ENCODE measurements around the gene GMPR. TPM values are rescaled to one million over a fixed set of nuclear protein-coding genes. Genes with fewer than 3 reads are reported as not detected.

Gene GMPR
- total and polyA plus RNA-seq, 8 donors: 9.8 to 46.3 (median 26.9) TPM

DNA sequence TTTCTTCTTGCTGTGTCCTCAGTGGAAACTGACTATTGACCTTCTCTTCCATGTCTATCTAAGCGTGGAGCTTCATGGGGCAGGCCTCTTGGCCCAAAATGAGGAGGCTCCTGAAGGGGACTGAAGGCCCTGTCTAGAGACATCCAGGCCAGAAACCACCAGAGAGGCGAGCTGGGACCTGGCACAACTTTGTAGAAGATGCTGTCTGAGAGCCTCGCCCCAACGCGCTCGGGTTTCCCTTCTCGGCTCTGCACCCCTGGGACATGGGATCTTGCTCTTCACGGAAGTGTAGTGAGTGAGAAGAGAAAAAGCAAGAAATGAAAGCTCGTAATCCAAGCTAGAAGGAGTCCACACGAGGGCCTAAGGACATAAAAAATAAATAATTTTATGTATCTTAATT is 96.8 kb downstream of the GMPR start:
- H3K4me1 ChIP-seq: peaks cover 14 to 70% (median 45%) of the 10 kb centered on the region in 4 donors

DNA sequence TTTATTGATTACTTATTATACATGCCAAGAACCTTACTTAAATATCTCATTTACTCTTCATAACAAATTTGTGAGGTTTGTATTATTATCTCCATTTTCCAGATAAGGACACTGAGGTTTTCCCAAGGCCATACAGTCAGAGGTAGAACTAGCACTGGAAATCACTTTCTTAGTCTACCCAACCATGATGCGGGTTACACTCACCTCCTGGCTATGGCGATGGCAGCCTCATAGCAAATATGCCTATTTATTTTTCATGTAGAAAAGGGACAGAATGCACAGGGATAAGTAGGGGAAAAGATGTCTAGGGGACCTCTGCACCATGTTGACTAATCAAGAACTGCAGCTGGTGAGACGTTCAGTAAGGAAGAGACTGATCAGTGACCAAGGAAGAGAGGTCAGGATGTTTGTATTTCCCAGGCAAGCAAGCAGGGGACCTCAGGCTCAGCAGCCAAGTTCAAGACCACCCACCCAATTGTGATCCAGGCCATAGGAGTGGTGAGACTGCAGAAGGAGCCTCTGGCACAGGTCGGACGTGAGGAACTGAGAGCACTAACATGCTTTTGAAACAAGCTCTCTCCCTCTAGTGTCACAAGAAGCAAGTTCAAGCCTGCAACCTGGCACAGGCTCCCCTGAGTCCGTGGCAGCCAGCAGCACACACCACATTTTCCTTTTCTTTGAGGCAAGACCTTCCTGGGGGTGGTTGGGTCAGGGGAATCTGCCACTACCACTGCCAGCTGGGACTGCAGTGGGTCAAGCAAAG is 97.8 kb downstream of the GMPR start:
- Histone ChIP-seq H3K4me3 (no peak overlapping the region), H3K4me1 (peaks cover 13 to 67% (median 44%) of the 10 kb centered on the region in 4 donors), H3K27ac (peak overlapping the region in 1 of 5 donors; percentile 14), H3K36me3 (no peaks in the 10 kb centered on the region), H3K9me3 (no peaks in the 10 kb centered on the region), H3K27me3 (no peaks in the 10 kb centered on the region)
- 76 to 87% (median 80%) methylated on average over 5 to 6 of the region's 6 CpGs for WGBS, 5 donors
- TF ChIP-seq EP300 (IDR thresholded peaks at IDR 0.05) (no peak), POLR2A (IDR thresholded peaks at IDR 0.05) (no peak), CTCF (IDR thresholded peaks at IDR 0.05) (no peak), POLR2AphosphoS5 (IDR thresholded peaks at IDR 0.05) (no peak)
- no peak for DNase-seq
- intact Hi-C loops (cut with DNase I; ENCODE audit: low total_unique reads): loop anchor here (10.0 kb wide), 1 partner anchor 439 kb away; no protein-coding TSS in a partner anchor

More for the DNA sequence above, 96.8 kb downstream of the GMPR start:
- H3K27ac ChIP-seq: peak overlapping the region in 4 of 5 donors; percentile 7 to 56 (median 32)
- no peak overlapping the region for H3K4me3 ChIP-seq
- H3K27me3 ChIP-seq: no peaks in the 10 kb centered on the region
- no peak for DNase-seq
- H3K9me3 ChIP-seq: no peaks in the 10 kb centered on the region
- intact Hi-C loops (cut with DNase I; ENCODE audit: low total_unique reads): loop anchor here (10.0 kb wide), 1 partner anchor 440 kb away; no protein-coding TSS in a partner anchor
- WGBS, 5 donors: 85 to 95% (median 90%) methylated on average over 10 of the region's 10 CpGs
- H3K36me3 ChIP-seq: no peaks in the 10 kb centered on the region
- no peak for TF ChIP-seq CTCF (IDR thresholded peaks at IDR 0.05)
- TF ChIP-seq EP300 (IDR thresholded peaks at IDR 0.05): no peak
- no peak for TF ChIP-seq POLR2AphosphoS5 (IDR thresholded peaks at IDR 0.05)
- no peak for TF ChIP-seq POLR2A (IDR thresholded peaks at IDR 0.05)

DNA sequence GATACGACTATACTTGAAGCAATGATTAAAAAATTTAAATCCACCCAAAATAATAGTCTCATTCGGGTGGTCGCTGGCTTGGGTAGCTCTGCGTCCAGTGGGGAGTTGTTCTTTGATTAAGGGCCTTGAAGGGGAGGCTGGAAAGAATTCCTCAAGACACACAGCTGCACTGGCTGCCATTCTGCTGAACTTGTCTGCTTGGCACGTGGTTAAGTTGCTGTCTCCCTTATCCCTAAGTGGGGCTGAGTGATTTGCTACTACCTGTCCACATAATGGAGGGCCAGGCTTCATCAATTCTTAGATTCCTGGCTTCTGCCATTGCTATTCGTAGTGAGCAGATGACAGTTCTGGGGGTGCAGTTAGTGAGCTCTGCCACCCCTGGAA is 98.5 kb downstream of the GMPR start:
- no peaks in the 10 kb centered on the region for H3K36me3 ChIP-seq
- no peaks in the 10 kb centered on the region for H3K9me3 ChIP-seq
- H3K4me1 ChIP-seq: peaks cover 6 to 61% (median 38%) of the 10 kb centered on the region in 4 donors
- intact Hi-C loops (cut with DNase I; ENCODE audit: low total_unique reads): loop anchor here (10.0 kb wide), 1 partner anchor 438 kb away; no protein-coding TSS in a partner anchor
- 76 to 87% (median 79%) methylated on average over 6 of the region's 6 CpGs for WGBS, 5 donors
- no peak overlapping the region for H3K4me3 ChIP-seq
- H3K27ac ChIP-seq: peak overlapping the region in 2 of 5 donors; percentile 50 to 71
- H3K27me3 ChIP-seq: no peaks in the 10 kb centered on the region
- no peak for TF ChIP-seq CTCF (IDR thresholded peaks at IDR 0.05)
- no peak for TF ChIP-seq POLR2AphosphoS5 (IDR thresholded peaks at IDR 0.05)
- TF ChIP-seq EP300 (IDR thresholded peaks at IDR 0.05): no peak
- TF ChIP-seq POLR2A (IDR thresholded peaks at IDR 0.05): no peak
- peak in 1 of 2 donors; percentile 47 for DNase-seq

DNA sequence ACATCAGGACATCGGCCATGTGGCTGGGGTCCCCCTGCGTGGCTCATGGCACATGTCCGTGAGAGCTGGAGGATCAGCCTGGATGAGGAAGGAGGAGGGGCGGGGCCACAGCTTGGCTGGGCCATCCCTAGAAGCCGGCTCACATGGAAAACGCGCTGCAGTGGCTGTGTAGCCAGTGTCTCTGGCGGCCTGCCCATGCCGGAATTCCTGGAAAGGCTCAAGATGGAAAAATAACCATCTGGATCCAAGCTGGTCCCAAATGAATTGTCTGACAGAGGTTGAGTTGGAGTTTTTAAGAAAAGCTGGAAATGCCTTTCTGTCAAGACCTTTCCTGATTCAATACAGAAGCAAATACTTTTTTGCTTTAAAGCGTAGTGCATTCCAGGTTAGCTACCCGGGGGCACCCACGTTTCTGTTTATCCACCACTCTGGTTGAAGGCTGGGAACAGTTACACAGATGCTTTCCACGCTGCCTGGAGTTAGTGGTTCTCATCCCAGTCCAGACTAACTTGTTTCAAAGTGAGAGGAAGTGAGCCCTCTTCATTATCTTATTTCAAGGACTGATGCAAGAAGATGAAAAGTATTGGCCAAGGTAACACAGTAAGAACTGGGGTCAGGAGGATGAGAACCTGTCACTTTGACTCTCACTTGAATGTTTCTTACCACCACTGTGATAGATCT is 99.0 kb downstream of the GMPR start:
- H3K27me3 ChIP-seq: no peaks in the 10 kb centered on the region
- peaks cover under 1 to 61% (median 36%) of the 10 kb centered on the region in 4 donors for H3K4me1 ChIP-seq
- no peaks in the 10 kb centered on the region for H3K9me3 ChIP-seq
- no peak for TF ChIP-seq EP300 (IDR thresholded peaks at IDR 0.05)
- peak; percentile 59 to 76 (median 67) for TF ChIP-seq POLR2AphosphoS5 (IDR thresholded peaks at IDR 0.05)
- no peak for TF ChIP-seq POLR2A (IDR thresholded peaks at IDR 0.05)
- peak overlapping the region in 3 of 5 donors; percentile 27 to 71 (median 50) for H3K27ac ChIP-seq
- DNase-seq: peak; percentile 70 to 94
- WGBS, 5 donors: 56 to 75% (median 63%) methylated on average over 13 of the region's 13 CpGs
- no peaks in the 10 kb centered on the region for H3K36me3 ChIP-seq
- H3K4me3 ChIP-seq: no peak overlapping the region
- intact Hi-C loops (cut with DNase I; ENCODE audit: low total_unique reads): loop anchor here (10.0 kb wide), 1 partner anchor 437 kb away; no protein-coding TSS in a partner anchor
